Activated CD4-positive, alpha-beta T cell treated with anti-CD3 and anti-CD28 coated beads, Interleukin-2, amount 10 ng/mL, durations not matched to agents 24 days and 14 days (primary cell): ENCODE measurements around the gene DCTD. TPM values are rescaled to one million over a fixed set of nuclear protein-coding genes. Genes with fewer than 3 reads are reported as not detected.
A peak's percentile ranks its signal among the peaks of the same experiment; 100 is the strongest.

Experiments used
- DNase-seq: peaks from one replicate; pipeline ENCODE4 v3.0.0; 2022
- H3K27ac Mint-ChIP-seq: one replicate; pipeline ENCODE4 v1.8.0; 2022; ENCODE audit warnings: mild to moderate bottlenecking, mixed read lengths
- H3K27me3 Mint-ChIP-seq: one replicate; pipeline ENCODE4 v1.8.0; 2022; ENCODE audit warnings: mixed read lengths
- H3K36me3 Mint-ChIP-seq: one replicate; pipeline ENCODE4 v1.8.0; 2022; ENCODE audit warnings: low read depth, mild to moderate bottlenecking, mixed read lengths
- H3K4me1 Mint-ChIP-seq: one replicate; pipeline ENCODE4 v1.8.0; 2021; ENCODE audit warnings: mixed read lengths
- H3K4me3 Mint-ChIP-seq: one replicate; pipeline ENCODE4 v1.8.0; 2022; ENCODE audit warnings: mild to moderate bottlenecking, moderate library complexity, mixed read lengths
- H3K9me3 Mint-ChIP-seq: one replicate; pipeline ENCODE4 v1.8.0; 2021; ENCODE audit warnings: mixed read lengths
- intact Hi-C: fragments of 100-400 bp; cut with micrococcal nuclease; formaldehyde crosslinking; loops from one replicate; pipeline ENCODE4 v1.15.1; 2023
- total RNA-seq: library from RNA; stranded (reverse); gene quantifications from 2 replicates; pipeline ENCODE4 v1.2.3, GENCODE V29; 2022

The DCTD gene
- total RNA-seq: 125 and 129 TPM in 2 replicates

- DNase-seq: peak; percentile 95
- peaks cover 44% of the 10 kb centered on the region for H3K4me1 Mint-ChIP-seq
- intact Hi-C loops: loop anchor here (1.0 to 5.0 kb wide), 6 partner anchors 60 to 587 kb away; partner anchors contain the start of genes CDKN2AIP and ING2
- no peaks in the 10 kb centered on the region for H3K9me3 Mint-ChIP-seq
- peaks cover 30% of the 10 kb centered on the region for H3K36me3 Mint-ChIP-seq
- H3K27ac Mint-ChIP-seq: peak within 1 kb of the TSS; percentile 93
- peak within 1 kb of the TSS; percentile 87 for H3K4me3 Mint-ChIP-seq
- peaks cover 5% of the 10 kb centered on the region for H3K27me3 Mint-ChIP-seq
Measured at GRCh38 chr4:182917182-182918043, at the start of gene DCTD. DCTD (minus strand) TSS chr4:182917386; CDS start chr4:182915568, 1,818 bp downstream.

DNA sequence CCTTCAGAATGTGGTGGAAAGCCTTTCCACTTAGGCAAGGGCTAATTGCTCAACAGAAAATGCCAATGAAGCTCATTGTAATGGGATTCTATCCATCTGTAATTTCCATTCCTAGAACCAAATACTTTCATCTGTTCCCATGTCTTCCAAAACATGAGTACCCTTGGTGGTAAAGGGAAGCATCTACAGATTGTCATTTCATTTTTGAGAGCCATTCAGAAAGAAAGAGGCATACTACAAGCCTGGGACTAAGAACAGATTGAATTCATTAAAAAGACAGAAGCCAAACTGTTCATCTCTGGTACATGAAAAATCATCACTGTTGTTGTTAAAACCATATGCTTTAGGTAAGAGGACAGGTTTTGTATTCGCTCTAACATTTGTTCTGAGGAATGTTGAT is 43.6 kb upstream of the DCTD start:
- no peak for DNase-seq
- H3K4me1 Mint-ChIP-seq: no peaks in the 10 kb centered on the region
- no peak overlapping the region for H3K4me3 Mint-ChIP-seq
- H3K27me3 Mint-ChIP-seq: peaks cover 4% of the 10 kb centered on the region
- no peak overlapping the region for H3K27ac Mint-ChIP-seq
- H3K36me3 Mint-ChIP-seq: no peaks in the 10 kb centered on the region
- intact Hi-C loops: no loop called here
- no peaks in the 10 kb centered on the region for H3K9me3 Mint-ChIP-seq

GRCh38 chr4:182960228-182960627 is 43.0 kb upstream of the DCTD start:
- Mint-ChIP-seq H3K4me3 (no peak overlapping the region), H3K36me3 (no peaks in the 10 kb centered on the region), H3K27me3 (peaks cover 1% of the 10 kb centered on the region), H3K9me3 (no peaks in the 10 kb centered on the region), H3K27ac (no peak overlapping the region), H3K4me1 (no peaks in the 10 kb centered on the region)
- intact Hi-C loops: no loop called here
- DNase-seq: no peak

- Mint-ChIP-seq H3K4me3 (no peak overlapping the region), H3K36me3 (no peaks in the 10 kb centered on the region), H3K4me1 (no peaks in the 10 kb centered on the region), H3K27me3 (no peaks in the 10 kb centered on the region), H3K9me3 (no peaks in the 10 kb centered on the region), H3K27ac (no peak overlapping the region)
- intact Hi-C loops: no loop called here
- DNase-seq: no peak
Measured at GRCh38 chr4:182955411-182955810, 38.2 kb upstream of the DCTD start.

DNA sequence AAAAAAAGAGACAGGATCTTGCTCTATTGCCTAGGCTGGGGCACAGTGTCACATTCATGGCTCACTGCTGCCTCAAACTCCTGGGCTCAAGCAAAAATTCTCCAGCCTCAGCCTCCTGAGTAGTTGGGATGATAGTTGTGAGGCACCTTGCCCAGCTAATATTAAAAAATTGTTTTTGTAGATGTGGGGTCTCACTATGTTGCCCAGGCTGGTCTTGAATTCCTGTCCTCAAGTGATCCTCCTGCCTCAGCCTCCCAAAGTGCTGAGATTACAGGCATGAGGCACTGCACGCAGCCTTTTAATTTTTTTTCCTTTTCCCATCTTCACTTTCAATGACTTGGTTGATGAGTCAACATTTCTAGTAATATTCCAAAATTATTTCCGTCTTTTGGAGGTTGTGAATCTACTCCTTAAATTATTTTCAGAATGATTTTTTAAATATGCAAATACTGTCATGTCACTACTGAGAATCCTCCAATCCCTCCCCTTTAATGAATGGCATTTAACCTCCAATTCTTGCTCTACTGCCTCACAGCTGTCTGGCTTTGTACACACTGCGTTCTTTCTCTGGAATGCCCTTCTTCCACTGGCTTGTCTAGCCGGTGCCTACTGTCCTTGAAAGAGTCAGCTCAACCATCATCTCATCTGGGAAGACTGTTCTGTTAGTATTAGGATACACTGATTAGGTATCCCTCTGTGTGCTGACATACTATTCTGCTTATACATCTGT is 27.5 kb upstream of the DCTD start:
- no peaks in the 10 kb centered on the region for H3K9me3 Mint-ChIP-seq
- DNase-seq: no peak
- peaks cover 6% of the 10 kb centered on the region for H3K27me3 Mint-ChIP-seq
- no peaks in the 10 kb centered on the region for H3K4me1 Mint-ChIP-seq
- intact Hi-C loops: no loop called here
- H3K36me3 Mint-ChIP-seq: no peaks in the 10 kb centered on the region
- no peak overlapping the region for H3K4me3 Mint-ChIP-seq
- no peak overlapping the region for H3K27ac Mint-ChIP-seq

DNA sequence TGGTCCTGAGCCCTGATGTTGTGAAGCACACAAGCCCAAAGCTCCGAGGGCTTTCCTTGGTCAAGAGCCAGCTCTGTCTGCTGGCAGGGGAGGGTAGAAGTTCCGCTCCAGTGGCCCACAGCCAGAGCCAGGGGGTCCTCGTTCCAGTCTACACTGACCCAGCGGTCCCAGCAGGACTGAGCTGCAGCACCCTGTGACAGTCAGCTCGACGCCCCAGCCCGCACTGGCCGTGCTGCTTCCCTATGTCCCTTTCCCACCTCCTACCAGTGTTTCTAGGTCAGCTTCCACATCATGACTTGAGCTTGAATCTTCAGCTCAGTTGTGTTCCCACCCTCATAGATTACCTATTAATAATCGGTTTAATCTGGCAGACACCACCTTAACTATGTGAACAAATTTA is 22.5 kb upstream of the DCTD start:
- Mint-ChIP-seq H3K27ac (no peak overlapping the region), H3K9me3 (no peaks in the 10 kb centered on the region), H3K4me3 (no peak overlapping the region), H3K36me3 (no peaks in the 10 kb centered on the region), H3K27me3 (peaks cover 4% of the 10 kb centered on the region), H3K4me1 (peaks cover 3% of the 10 kb centered on the region)
- DNase-seq: no peak
- intact Hi-C loops: loop anchor here (2.0 kb wide), 1 partner anchor 133 kb away; no protein-coding TSS in a partner anchor

GRCh38 chr4:182938205-182938645 is 21.0 kb upstream of the DCTD start:
- DNase-seq: peak; percentile 90

DNA sequence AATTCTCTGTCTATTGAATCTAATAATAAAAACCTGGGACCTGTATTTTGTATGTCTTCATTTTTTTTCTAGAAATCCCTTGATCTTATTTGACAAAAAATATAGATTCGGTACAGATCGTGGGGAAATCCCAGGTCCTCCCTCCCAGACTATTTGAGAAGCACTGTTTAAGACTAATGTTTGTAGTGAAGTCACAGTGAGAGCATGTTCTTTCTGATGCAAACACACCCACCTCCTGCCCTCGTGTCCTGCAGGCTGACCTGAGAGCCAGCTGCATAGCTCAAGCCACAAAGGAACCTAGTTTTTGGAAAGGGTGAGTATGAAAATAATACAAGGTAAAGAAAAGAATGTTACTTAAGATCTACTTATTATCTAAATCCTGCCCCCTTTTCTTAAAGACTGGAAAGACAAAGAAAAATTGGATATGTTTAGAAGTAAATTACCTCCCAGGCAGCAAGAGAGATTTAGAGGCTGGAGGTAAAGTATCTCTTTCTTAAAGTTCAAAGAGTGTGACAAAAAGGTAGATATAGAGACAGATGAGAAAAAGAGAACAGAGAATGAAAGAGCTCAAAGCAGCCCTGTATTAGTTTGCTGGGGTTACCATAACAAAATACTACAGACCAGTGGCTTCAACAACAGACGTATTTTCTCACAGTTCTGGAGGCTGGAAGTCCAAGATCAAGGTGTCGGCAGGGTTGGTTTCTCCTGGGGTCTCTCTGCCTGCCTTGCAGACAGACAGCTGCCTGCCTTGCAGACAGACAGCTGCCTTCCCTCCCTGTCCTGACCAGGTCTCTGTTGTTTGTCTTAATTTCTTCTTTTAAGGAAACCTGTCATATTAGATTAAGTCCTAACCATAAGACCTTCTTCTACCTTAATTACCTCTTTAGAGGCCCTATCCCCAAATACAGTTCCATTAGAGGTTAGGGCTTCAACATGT is 20.4 kb upstream of the DCTD start:
- Mint-ChIP-seq H3K27ac (no peak overlapping the region), H3K9me3 (no peaks in the 10 kb centered on the region), H3K36me3 (no peaks in the 10 kb centered on the region), H3K4me3 (no peak overlapping the region), H3K27me3 (peaks cover 7% of the 10 kb centered on the region), H3K4me1 (peaks cover 3% of the 10 kb centered on the region)
- intact Hi-C loops: loop anchor here (1.0 to 2.0 kb wide), 2 partner anchors 135 to 325 kb away; no protein-coding TSS in a partner anchor
- no peak for DNase-seq

More at GRCh38 chr4:182938205-182938645, 21.0 kb upstream of the DCTD start:
- H3K27ac Mint-ChIP-seq: no peak overlapping the region
- H3K4me1 Mint-ChIP-seq: peaks cover 3% of the 10 kb centered on the region
- peaks cover 6% of the 10 kb centered on the region for H3K27me3 Mint-ChIP-seq
- H3K4me3 Mint-ChIP-seq: no peak overlapping the region
- intact Hi-C loops: loop anchor here (1.0 to 2.0 kb wide), 2 partner anchors 135 to 324 kb away; no protein-coding TSS in a partner anchor
- H3K9me3 Mint-ChIP-seq: no peaks in the 10 kb centered on the region
- no peaks in the 10 kb centered on the region for H3K36me3 Mint-ChIP-seq

DNA sequence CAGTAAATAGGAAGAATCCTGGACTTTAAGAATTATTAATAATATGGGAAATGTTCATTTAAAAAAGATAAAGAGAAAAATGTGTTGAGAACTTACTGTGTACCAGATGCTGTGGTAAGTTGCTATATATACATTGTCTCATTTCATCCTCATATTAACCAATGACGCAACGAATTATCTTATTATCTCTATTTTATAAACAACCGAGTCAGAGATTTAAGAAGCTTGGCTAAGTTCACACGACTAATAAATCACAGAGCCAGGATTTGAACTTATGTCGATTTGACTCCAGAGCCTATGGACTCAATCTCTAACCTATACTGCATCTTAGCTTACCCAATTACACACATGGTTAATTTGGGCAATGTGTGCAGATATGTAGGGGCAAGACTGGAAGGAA is 15.5 kb upstream of the DCTD start:
- H3K4me1 Mint-ChIP-seq: no peaks in the 10 kb centered on the region
- no peaks in the 10 kb centered on the region for H3K36me3 Mint-ChIP-seq
- H3K9me3 Mint-ChIP-seq: no peaks in the 10 kb centered on the region
- no peak overlapping the region for H3K4me3 Mint-ChIP-seq
- intact Hi-C loops: no loop called here
- H3K27ac Mint-ChIP-seq: no peak overlapping the region
- peaks cover 9% of the 10 kb centered on the region for H3K27me3 Mint-ChIP-seq
- DNase-seq: no peak

DNA sequence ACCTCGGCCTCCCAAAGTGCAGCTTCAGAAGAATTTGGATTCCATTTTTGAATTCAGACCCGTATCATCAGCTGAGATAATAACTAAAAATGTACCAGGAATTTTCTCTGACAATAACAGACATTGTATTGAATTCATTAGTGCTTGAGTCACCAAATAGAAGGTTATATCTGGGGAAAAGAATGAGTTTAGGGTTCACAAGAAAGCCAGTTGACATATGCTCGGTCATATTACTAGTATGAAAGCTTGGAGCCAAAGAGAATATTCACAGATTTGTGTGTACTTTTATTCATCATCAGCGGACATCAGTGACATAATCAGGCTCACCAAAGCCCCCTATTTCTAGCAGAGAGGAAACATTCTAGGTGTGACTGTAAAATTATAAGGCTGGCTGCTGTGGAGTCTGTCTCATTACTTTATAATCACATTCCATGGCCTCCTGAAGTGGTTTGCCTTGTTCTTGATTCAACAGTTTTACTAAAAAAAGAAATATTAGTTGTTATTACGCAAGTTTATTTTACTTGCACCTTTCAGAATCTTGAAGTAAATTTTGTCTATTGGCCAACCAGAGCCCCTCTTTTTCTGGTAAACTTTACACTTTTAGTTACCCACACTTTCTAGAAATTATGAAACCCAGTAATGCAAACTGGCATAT is 14.6 kb upstream of the DCTD start:
- Mint-ChIP-seq H3K36me3 (no peaks in the 10 kb centered on the region), H3K4me1 (no peaks in the 10 kb centered on the region)
- intact Hi-C loops: no loop called here

DNA sequence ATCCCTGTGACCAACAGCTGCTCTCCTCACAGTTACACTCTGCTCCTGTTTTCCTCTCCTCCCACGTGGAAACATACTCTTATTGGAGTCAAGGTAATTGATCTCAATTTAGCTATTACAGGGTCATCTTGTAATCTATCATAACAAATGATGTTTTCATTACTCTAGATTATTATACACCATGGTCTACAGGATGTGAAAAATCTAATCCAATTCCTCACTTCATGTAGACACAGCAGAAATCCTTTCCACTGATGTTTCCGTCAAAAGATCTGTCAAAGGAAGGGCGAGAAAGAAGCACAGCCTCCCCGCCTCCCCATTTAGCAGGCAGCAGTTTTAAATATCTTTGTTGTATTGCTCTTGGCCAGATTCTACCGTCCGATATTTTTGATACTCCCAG is 13.7 kb upstream of the DCTD start:
- Mint-ChIP-seq H3K4me3 (no peak overlapping the region), H3K9me3 (no peaks in the 10 kb centered on the region), H3K27me3 (peaks cover 9% of the 10 kb centered on the region), H3K36me3 (no peaks in the 10 kb centered on the region), H3K4me1 (no peaks in the 10 kb centered on the region), H3K27ac (no peak overlapping the region)
- DNase-seq: no peak
- intact Hi-C loops: no loop called here

More for the DNA sequence above, 14.6 kb upstream of the DCTD start:
- Mint-ChIP-seq H3K9me3 (no peaks in the 10 kb centered on the region), H3K27me3 (peaks cover 9% of the 10 kb centered on the region), H3K27ac (no peak overlapping the region), H3K4me3 (no peak overlapping the region)
- no peak for DNase-seq

- no peak overlapping the region for H3K4me3 Mint-ChIP-seq
- H3K36me3 Mint-ChIP-seq: no peaks in the 10 kb centered on the region
- H3K9me3 Mint-ChIP-seq: no peaks in the 10 kb centered on the region
- DNase-seq: no peak
- peaks cover 2% of the 10 kb centered on the region for H3K4me1 Mint-ChIP-seq
- peaks cover 16% of the 10 kb centered on the region for H3K27me3 Mint-ChIP-seq
- H3K27ac Mint-ChIP-seq: no peak overlapping the region
- intact Hi-C loops: loop anchor here (5.0 kb wide), 1 partner anchor 1787 kb away; no protein-coding TSS in a partner anchor
Measured at GRCh38 chr4:182929296-182929695, 12.1 kb upstream of the DCTD start.

DNA sequence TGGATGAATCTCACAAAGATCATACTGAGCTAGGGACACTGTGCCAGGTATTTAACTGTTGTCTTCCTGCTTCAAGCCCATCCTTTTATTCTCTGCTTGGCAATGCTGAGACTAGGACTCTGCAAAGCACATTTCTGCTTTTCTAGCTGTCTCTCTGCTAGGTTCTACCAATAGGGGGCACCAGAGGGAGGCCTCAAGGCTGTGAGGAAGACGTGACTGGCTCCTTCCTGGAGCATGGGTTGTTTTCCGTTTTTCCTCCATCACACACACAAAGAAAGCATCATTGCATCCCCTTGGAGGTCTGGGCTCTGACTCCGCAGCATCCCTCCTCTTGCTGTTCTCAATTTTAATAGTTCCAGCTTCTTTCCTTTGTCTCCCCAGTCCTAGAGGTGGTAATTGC is 10.9 kb upstream of the DCTD start:
- intact Hi-C loops: loop anchor here (5.0 kb wide), 1 partner anchor 1786 kb away; no protein-coding TSS in a partner anchor
- peak; percentile 65 for DNase-seq
- no peak overlapping the region for H3K27ac Mint-ChIP-seq
- H3K4me3 Mint-ChIP-seq: no peak overlapping the region
- H3K4me1 Mint-ChIP-seq: peaks cover 2% of the 10 kb centered on the region
- H3K36me3 Mint-ChIP-seq: no peaks in the 10 kb centered on the region
- no peaks in the 10 kb centered on the region for H3K9me3 Mint-ChIP-seq
- peaks cover 19% of the 10 kb centered on the region for H3K27me3 Mint-ChIP-seq
